BLaER1 treated with 17β-estradiol and CSF1 and Interleukin-3, amounts not matched to agents 10 nM and 100 nM (cell line): ENCODE results near the gene DEGS1.

Source experiments
- H3K27ac ChIP-seq, 11 experiments: shearing (Covaris generic); formaldehyde crosslinking; 2 replicates each; pipeline ENCODE4 v1.8.1; 2022
- H3K27me3 ChIP-seq, 11 experiments: shearing (Covaris generic); formaldehyde crosslinking; 2 replicates each; pipeline ENCODE4 v1.8.1; 2022
- H3K36me3 ChIP-seq, 11 experiments: shearing (Covaris generic); formaldehyde crosslinking; 2 replicates each; pipeline ENCODE4 v1.8.1; 2022
- H3K4me1 ChIP-seq, 10 experiments: shearing (Covaris generic); formaldehyde crosslinking; 2 replicates each; pipeline ENCODE4 v1.8.1; 2022
- H3K4me2 ChIP-seq, 11 experiments: shearing (Covaris generic); formaldehyde crosslinking; 2 replicates each; pipeline ENCODE4 v1.8.1; 2022
- H3K4me3 ChIP-seq, 10 experiments: shearing (Covaris generic); formaldehyde crosslinking; 2 replicates each; pipeline ENCODE4 v1.8.1; 2022
- H3K9ac ChIP-seq, 11 experiments: shearing (Covaris generic); formaldehyde crosslinking; 2 replicates each; pipeline ENCODE4 v1.8.1; 2022
- H3K9me3 ChIP-seq, 11 experiments: shearing (Covaris generic); formaldehyde crosslinking; replicated peaks in 1 of 11; 2 replicates each; pipeline ENCODE4 v1.8.1; 2022
- H4K20me1 ChIP-seq, 11 experiments: shearing (Covaris generic); formaldehyde crosslinking; 2 replicates each; pipeline ENCODE4 v1.8.1; 2022
- Cebpa-rat ChIP-seq, 11 experiments: shearing (Covaris generic); IDR thresholded peaks; 2 replicates each; pipeline ENCODE4 v1.8.1; 2022

DEGS1 gene

GRCh38 chr1:224216382-224216781, 33.3 kb downstream of the DEGS1 start:
- Histone ChIP-seq H3K4me1 (peaks cover 11 to 39% (median 26%) of the 10 kb centered on the region in 10 experiments; a peak in 19 of 20 replicates), H3K36me3 (no peaks in the 10 kb centered on the region), H4K20me1 (no peaks in the 10 kb centered on the region), H3K4me3 (no peak overlapping the region), H3K9me3 (no peaks in the 10 kb centered on the region), H3K27me3 (no peaks in the 10 kb centered on the region), H3K9ac (no peak overlapping the region), H3K27ac (no peak overlapping the region), H3K4me2 (no peak overlapping the region)
- TF ChIP-seq Cebpa-rat (IDR thresholded peaks at IDR 0.05): no peak

- Histone ChIP-seq H3K4me2 (peak overlapping the region in 9 of 11 experiments; percentile 0 to 78 (median 58); a peak in 19 of 22 replicates), H3K9ac (peak overlapping the region in 6 of 11 experiments; percentile 17 to 54 (median 32); a peak in 6 of 22 replicates), H3K27ac (peak overlapping the region in 8 of 11 experiments; percentile 7 to 66 (median 54); a peak in 10 of 22 replicates), H3K4me1 (peaks cover 11 to 34% (median 25%) of the 10 kb centered on the region in 10 experiments; a peak in 19 of 20 replicates), H3K9me3 (no peaks in the 10 kb centered on the region), H3K4me3 (no peak overlapping the region), H4K20me1 (no peaks in the 10 kb centered on the region), H3K36me3 (no peaks in the 10 kb centered on the region), H3K27me3 (no peaks in the 10 kb centered on the region)
- no peak for TF ChIP-seq Cebpa-rat (IDR thresholded peaks at IDR 0.05)
These were observed 34.9 kb downstream of the DEGS1 start for GRCh38 chr1:224217655-224218623.

GRCh38 chr1:224219011-224219611, 36.1 kb downstream of the DEGS1 start:
- Histone ChIP-seq H3K4me1 (peaks cover 11 to 34% (median 20%) of the 10 kb centered on the region in 10 experiments; a peak in 19 of 20 replicates), H3K4me2 (peak overlapping the region in 1 of 11 experiments; percentile 60; a peak in 1 of 22 replicates), H3K4me3 (no peak overlapping the region), H3K27me3 (no peaks in the 10 kb centered on the region), H3K36me3 (no peaks in the 10 kb centered on the region), H3K27ac (no peak overlapping the region), H4K20me1 (no peaks in the 10 kb centered on the region), H3K9me3 (no peaks in the 10 kb centered on the region), H3K9ac (no peak overlapping the region)
- no peak for TF ChIP-seq Cebpa-rat (IDR thresholded peaks at IDR 0.05)

- Histone ChIP-seq H3K36me3 (no peaks in the 10 kb centered on the region), H3K9ac (no peak overlapping the region), H3K27ac (no peak overlapping the region), H4K20me1 (no peaks in the 10 kb centered on the region), H3K4me2 (no peak overlapping the region), H3K9me3 (no peaks in the 10 kb centered on the region), H3K4me1 (peaks cover 11 to 37% (median 18%) of the 10 kb centered on the region in 10 experiments; a peak in 19 of 20 replicates), H3K27me3 (no peaks in the 10 kb centered on the region), H3K4me3 (no peak overlapping the region)
- TF ChIP-seq Cebpa-rat (IDR thresholded peaks at IDR 0.05): no peak
These were observed 36.6 kb downstream of the DEGS1 start for GRCh38 chr1:224219612-224220059.

GRCh38 chr1:224223819-224224714, 41.0 kb downstream of the DEGS1 start:
- TF ChIP-seq Cebpa-rat (IDR thresholded peaks at IDR 0.05): no peak
- no peak overlapping the region for H3K4me3 ChIP-seq

GRCh38 chr1:224226849-224227502, 43.9 kb downstream of the DEGS1 start:
- Histone ChIP-seq H3K4me1 (peaks cover 0 to 11% (median 0%) of the 10 kb centered on the region in 10 experiments; a peak in 5 of 20 replicates), H3K9me3 (no peaks in the 10 kb centered on the region), H3K27me3 (no peaks in the 10 kb centered on the region), H3K4me2 (no peak overlapping the region), H3K27ac (no peak overlapping the region), H3K4me3 (no peak overlapping the region), H4K20me1 (no peaks in the 10 kb centered on the region; a peak in 1 of 22 replicates), H3K36me3 (peaks cover 50 to 63% (median 57%) of the 10 kb centered on the region in 11 experiments), H3K9ac (no peak overlapping the region)
- no peak for TF ChIP-seq Cebpa-rat (IDR thresholded peaks at IDR 0.05)

More at GRCh38 chr1:224223819-224224714, 41.0 kb downstream of the DEGS1 start:
- Histone ChIP-seq H3K4me2 (peak overlapping the region in 2 of 11 experiments; percentile 27 to 32; a peak in 3 of 22 replicates), H4K20me1 (no peaks in the 10 kb centered on the region), H3K36me3 (peaks cover 23 to 34% (median 29%) of the 10 kb centered on the region in 11 experiments), H3K27ac (no peak overlapping the region), H3K9ac (no peak overlapping the region), H3K27me3 (no peaks in the 10 kb centered on the region), H3K4me1 (peaks cover 0 to 14% (median 2%) of the 10 kb centered on the region in 10 experiments; a peak in 5 of 20 replicates), H3K9me3 (no peaks in the 10 kb centered on the region)

GRCh38 chr1:224234017-224234416, 51.0 kb downstream of the DEGS1 start:
- Histone ChIP-seq H3K36me3 (peaks cover 72 to 100% (median 91%) of the 10 kb centered on the region in 11 experiments), H3K9ac (no peak overlapping the region), H3K4me1 (peaks cover 0 to 15% (median 0%) of the 10 kb centered on the region in 10 experiments; a peak in 2 of 20 replicates), H3K27ac (no peak overlapping the region), H4K20me1 (no peaks in the 10 kb centered on the region; a peak in 1 of 22 replicates), H3K4me2 (no peak overlapping the region), H3K4me3 (no peak overlapping the region), H3K9me3 (no peaks in the 10 kb centered on the region), H3K27me3 (no peaks in the 10 kb centered on the region)
- no peak for TF ChIP-seq Cebpa-rat (IDR thresholded peaks at IDR 0.05)
